ENCODE data around the gene HCAR1. TPM values are rescaled to one million over a fixed set of nuclear protein-coding genes. Genes with fewer than 3 reads are reported as not detected.
"Not testable (repeated sequence)": the region's sequence is repeated elsewhere in the genome, so short reads cannot be mapped to it uniquely, and the experiment has no call there.

The HCAR1 gene, protein sequence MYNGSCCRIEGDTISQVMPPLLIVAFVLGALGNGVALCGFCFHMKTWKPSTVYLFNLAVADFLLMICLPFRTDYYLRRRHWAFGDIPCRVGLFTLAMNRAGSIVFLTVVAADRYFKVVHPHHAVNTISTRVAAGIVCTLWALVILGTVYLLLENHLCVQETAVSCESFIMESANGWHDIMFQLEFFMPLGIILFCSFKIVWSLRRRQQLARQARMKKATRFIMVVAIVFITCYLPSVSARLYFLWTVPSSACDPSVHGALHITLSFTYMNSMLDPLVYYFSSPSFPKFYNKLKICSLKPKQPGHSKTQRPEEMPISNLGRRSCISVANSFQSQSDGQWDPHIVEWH
- 1 to 10 TPM in 1 of 2 donors, under 1 TPM in 1; 0.52 to 1.8 TPM for total RNA-seq

DNA sequence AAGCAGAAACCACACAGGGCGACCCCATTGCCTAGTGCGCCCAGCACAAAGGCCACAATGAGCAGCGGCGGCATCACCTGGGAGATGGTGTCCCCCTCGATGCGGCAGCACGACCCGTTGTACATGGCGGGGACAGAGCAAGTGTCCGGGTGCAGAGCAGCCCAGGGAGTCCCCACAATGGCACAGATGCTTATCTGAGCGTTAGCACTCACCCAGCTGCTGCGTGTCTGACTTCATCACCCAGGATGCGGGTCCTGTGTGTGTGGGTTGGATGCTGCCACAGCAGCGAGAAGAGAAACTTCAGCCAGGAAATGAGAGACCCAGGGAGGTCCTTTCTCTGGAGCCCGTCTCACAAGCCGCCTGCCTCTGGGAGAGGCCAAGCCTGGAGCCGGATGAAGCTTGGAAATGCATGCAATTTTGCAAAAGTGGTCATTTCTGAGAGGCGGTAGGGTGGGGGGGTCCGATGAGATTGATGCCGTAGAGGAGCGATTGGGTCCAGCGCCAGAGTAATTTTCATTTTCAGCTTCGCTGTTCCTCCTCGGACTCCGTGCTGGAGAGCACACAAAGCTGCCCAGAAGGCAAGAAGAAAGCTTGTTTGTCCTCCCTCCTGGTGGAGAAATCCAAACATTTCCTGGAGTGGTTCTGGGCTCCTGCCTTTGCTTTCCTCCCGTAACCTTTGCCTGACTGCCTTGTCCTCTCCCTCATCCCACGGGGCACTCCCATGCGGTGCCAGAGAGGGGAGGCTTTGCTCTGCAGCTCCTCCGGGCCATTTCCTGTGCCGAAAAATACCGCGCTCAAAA lies at the start of gene HCAR1:
Gene HCAR1 (minus strand): TSS at position 630 of the 800 bp plus-strand sequence. CDS start 505 bp downstream, at position 125.
- Mint-ChIP-seq H3K9me3 (peaks cover 0 to 7% of the 10 kb centered on the region in 2 donors), H3K27ac (peak within 1 kb of the TSS; percentile 22 to 92), H3K36me3 (peaks cover 0 to 8% of the 10 kb centered on the region in 2 donors)
- ATAC-seq = peak; percentile 77 to 84
- peak; percentile 66 to 79 for DNase-seq (ENCODE audit: low spot score in 2 of 2)

DNA sequence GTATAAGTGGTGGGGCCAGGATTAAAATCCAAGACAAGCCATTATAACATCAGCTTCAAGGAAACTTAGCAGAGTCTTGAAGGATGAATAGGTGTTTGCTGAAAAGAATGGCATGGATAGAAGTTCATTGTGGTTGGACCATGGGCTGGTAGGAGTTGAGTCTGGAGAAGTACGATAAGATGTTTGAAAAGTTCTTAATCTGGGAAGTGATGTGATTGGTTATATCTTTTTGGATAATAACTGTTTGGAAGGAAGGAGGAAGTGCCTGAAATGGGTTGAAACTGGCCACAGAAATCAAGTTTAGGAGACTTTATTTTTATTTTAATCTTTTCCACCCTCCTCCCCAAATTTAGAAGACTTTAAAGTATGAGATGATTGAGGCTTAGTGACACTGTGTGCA lies 26.9 kb upstream of the HCAR1 start:
- DNase-seq (ENCODE audit: low spot score in 2 of 2) = no peak
- Mint-ChIP-seq H3K27ac (peak overlapping the region in 1 of 2 donors; percentile 30), H3K36me3 (peaks cover 46 to 49% of the 10 kb centered on the region in 2 donors), H3K9me3 (no peaks in the 10 kb centered on the region)
- no peak for ATAC-seq

DNA sequence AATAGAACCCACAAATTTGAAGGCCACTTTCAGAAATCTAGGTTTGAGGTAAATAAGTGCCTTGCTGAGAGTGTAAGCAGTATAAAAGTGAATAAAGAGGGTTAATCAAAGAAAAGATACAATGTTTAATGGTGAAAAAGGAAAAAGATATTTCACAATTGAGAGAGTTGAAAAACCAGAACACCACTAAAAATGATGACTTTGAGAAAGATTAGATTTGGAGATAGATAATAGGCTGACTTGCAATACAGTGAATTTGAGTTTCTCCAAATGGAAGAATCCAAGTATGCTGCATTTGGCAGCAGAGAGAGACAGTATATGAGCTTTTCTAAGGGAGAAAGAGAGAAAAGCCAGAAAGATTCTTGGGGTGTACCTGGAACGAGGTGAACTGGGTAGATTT lies 24.1 kb upstream of the HCAR1 start:
- ATAC-seq (no peak), DNase-seq (ENCODE audit: low spot score in 2 of 2) (no peak)
- no peaks in the 10 kb centered on the region for H3K9me3 Mint-ChIP-seq
- H3K36me3 Mint-ChIP-seq = peaks cover 45 to 46% of the 10 kb centered on the region in 2 donors
- peak overlapping the region; percentile 98 to 100 for H3K27ac Mint-ChIP-seq

DNA sequence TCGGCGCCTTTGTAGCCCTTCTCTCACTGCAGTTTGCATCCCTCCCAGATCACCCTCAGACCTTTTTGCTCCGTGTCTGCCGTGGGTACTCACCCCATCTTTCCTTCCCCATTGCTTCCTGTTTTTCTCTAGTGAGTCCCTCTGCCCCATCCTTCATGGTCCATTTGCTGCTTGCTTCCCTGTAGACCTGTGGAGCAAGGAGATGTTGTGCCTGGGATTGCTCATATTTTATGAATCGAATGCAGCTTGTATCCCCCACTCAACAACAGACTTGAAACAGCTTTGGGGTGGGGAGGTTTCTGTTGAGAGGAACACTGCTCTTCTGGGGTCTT lies 22.6 kb upstream of the HCAR1 start:
- ATAC-seq (no peak), DNase-seq (ENCODE audit: low spot score in 2 of 2) (no peak)
- Mint-ChIP-seq H3K36me3 (peaks cover 45 to 46% of the 10 kb centered on the region in 2 donors), H3K9me3 (no peaks in the 10 kb centered on the region), H3K27ac (peak overlapping the region; percentile 98 to 100)

DNA sequence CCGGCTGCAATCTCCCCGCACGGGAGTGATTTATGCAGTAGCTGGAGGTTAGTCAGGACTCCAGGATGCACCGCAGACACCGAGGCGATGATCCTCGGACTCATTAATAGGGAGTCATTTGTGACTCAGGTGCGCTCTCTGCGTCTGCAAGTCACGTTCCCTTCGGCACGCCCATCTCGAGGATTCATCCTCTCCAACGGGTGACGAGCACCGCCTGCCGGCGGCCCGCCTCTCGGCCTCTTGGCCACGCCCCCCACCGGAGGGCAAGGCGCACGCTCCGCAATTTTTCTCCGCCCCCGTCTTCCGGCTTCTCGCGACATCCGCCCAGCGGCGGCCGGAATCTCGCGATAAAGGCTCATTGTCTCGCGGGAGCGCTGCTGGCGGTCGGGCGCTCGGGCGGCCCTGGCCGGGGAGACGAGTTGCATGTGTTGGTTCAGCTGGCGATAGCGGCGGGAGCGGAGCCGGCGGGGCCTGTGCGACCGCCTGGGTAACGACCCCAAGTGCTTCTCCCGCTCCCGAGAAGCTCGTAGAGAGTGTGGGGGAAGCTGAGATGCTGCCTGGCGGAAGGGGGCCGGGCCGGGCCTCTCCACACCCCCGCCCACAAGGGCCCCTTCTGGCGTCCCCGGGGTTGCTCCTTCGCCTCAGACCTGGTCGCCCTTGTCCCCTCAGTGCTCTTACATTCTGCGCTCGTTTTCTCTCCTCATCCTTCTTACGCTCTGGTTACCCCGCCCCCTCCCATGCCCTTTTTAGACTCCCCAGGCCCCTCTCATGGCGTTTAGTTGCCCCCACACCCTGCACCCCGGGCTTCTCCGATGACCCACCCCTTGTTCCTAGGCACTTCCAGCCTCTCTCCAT lies 22.0 kb upstream of the HCAR1 start, which contains the start of gene DENR:
Gene DENR (plus strand): TSS at position 361 of the 855 bp plus-strand sequence. CDS start 878 bp downstream, outside the sequence.
- DNase-seq (ENCODE audit: low spot score in 2 of 2) (peak; percentile 100), ATAC-seq (peak; percentile 94 to 96)
- H3K36me3 Mint-ChIP-seq = peaks cover 42 to 44% of the 10 kb centered on the region in 2 donors
- peak within 1 kb of the TSS; percentile 98 to 100 for H3K27ac Mint-ChIP-seq
- no peaks in the 10 kb centered on the region for H3K9me3 Mint-ChIP-seq

DNA sequence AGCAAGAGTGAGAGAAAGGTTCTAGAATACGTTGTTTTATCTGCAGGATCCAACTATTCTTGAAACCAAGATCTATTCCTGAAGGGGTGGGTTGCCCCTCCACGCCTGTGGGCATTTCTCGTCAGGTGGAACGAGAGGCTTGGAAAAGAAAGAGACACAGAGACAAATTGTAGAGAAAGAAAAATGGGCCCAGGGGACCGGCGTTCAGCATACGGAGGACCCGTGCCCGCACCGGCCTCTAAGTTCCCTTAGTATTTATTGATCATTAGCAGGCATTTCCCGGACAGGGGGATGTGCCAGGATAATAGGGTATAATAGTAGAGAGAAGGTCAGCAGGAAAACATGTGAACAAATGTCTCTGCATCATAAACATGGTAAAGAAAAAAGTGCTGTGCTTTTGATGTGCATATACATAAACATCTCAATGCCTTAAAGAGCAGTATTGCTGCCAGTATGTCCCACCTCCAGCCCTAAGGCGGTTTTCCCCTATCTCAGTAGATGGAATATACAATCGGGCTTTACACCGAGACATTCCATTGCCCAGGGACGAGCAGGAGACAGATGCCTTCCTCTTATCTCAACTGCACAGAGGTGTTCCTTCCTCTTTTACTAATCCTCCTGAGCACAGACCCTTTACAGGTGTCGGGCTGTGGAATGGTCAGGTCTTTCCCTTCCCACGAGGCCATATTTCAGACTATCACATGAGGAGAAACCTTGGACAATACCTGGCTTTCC lies 20.3 kb upstream of the HCAR1 start:
- Mint-ChIP-seq H3K27ac (peak overlapping the region in 1 of 2 donors; percentile 98), H3K36me3 (peaks cover 27 to 28% of the 10 kb centered on the region in 2 donors)
- not testable (repeated sequence) for DNase-seq (ENCODE audit: low spot score in 2 of 2); ATAC-seq; H3K9me3 Mint-ChIP-seq

DNA sequence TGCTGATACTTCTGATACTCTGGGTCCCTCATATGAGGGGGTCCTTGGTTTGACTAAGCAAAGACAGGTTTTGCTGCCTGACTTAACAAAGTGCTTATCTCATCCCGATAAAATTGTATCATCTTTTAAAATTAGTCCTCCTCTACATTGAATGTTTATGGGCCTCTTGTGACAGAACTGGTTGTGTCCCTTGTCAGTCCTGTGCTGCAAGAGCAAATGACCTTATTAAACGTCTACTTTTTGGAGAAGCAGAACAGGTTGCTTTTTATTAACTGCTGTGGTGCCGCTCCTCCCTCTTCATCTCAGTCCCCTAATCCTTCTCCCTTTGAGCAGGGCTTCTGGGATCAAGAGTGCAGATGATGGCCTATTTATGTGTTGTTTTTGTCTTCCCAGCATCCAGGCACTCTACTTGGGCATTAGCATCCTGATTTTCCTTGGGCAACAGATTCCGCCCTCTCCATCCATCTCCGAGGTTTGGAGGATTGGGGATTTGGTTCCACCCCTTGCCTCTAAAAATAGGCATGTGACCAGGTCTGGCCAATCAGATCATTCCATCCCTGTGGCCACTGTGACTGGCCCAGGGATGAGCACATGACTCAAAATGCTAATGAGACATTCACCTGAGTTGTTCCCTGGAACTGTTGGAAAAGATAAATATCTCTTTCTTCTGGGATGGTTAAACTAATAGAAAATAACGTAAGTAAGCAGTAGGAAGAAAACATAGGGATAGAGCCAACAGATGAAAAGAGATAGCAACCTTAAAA lies 19.1 kb upstream of the HCAR1 start:
- peaks cover 19% of the 10 kb centered on the region in 2 donors for H3K36me3 Mint-ChIP-seq
- H3K27ac Mint-ChIP-seq = no peak overlapping the region
- no peaks in the 10 kb centered on the region for H3K9me3 Mint-ChIP-seq
- no peak for ATAC-seq
- no peak for DNase-seq (ENCODE audit: low spot score in 2 of 2)

DNA sequence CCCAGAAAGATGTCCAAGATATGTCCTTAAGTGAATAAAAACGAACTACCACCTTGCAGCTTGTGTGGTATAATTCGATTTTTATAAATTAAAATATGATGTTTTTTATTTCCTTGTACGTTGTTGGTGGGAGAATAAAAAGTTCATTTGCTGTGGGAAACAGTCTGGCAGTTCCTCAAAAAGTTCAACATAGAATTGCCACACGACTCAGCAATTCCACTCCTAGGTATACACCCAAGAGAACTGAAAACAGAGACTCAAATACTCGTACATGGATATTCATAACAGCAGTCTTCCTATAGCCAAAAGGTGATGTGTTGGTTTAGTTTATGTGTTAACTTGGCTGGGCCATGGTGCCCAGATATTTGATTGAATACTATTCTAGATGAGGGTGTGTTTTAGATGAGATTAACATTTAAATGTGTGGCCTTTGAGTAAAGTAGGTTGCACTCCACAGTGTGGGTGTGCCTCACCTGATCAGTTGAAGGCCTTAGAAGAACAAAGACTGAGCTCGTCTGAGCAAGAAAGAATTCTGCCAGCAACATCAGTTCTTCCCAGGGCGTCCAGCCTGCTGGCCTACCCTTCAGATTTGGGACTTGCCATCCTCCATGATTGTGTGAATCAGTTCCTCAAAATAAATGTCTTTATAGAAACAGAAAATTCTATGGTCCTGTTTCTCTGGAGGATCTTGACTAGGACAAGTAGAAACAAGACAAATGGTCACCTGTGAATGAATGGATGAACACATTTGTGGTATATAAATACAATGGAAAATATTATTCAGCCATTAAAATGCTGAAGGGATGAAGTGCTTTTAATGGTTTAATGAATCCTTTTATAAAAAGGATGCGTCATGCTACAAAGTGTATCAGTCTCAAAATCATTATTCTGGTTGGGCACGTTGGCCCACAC lies 16.8 kb upstream of the HCAR1 start:
- no peaks in the 10 kb centered on the region for H3K36me3 Mint-ChIP-seq
- peak overlapping the region in 1 of 2 donors; percentile 30 for H3K27ac Mint-ChIP-seq
- no peaks in the 10 kb centered on the region for H3K9me3 Mint-ChIP-seq
- ATAC-seq (no peak), DNase-seq (ENCODE audit: low spot score in 2 of 2) (no peak)

DNA sequence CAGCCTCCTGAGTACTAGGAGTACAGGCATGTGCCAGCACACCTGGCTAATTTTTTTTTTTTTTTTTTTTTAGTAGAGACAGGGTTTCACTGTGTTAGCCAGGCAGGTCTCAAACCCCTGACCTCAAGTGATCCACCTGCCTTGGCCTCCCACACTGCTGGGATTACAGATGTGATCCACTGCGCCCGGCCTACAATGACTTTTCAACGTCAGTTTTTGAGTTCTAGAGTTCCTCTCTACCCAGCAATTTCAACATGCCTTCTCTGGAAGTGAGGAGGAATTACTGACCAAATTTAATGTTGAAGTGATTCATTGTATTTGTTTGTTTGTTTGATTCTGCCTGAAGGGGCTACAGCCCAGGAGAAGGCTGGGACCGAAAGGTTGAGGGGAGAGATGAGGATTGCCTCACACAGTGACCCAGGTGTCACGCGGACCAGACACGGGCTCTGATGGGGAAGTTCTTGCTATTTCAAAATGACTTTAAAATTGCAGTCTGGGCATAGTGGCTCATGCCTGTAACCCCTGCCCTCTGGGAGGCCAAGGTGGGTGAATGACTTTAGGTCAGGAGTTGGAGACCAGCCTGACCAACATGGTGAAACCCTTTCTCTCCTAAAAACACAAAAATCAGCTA lies 13.4 kb upstream of the HCAR1 start:
- no peak overlapping the region for H3K27ac Mint-ChIP-seq
- ATAC-seq = no peak
- no peak for DNase-seq (ENCODE audit: low spot score in 2 of 2)
- H3K36me3 Mint-ChIP-seq = no peaks in the 10 kb centered on the region
- H3K9me3 Mint-ChIP-seq = no peaks in the 10 kb centered on the region

DNA sequence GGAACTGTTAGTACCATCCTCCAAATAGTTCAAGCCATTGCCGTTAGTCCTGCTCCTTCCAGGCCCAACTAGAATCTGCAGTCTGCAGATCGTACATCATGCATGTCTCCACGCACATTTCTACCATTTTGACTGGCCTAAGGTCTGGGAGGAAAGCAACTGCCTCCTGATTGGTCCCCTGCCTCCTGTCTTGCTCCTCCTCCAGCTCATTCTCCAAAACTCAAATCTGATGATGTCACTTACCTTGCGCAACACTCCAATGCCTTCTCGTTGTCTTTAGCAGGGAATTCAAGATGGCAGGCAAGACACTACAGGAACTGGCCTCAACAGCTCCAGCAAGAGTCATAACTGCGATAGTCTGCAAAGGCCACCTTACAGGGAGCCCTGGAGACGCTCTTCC lies 9.7 kb upstream of the HCAR1 start:
- Mint-ChIP-seq H3K36me3 (peaks cover 0 to 6% of the 10 kb centered on the region in 2 donors), H3K9me3 (no peaks in the 10 kb centered on the region), H3K27ac (no peak overlapping the region)
- DNase-seq (ENCODE audit: low spot score in 2 of 2) (peak in 1 of 2 donors; percentile 18), ATAC-seq (no peak)

DNA sequence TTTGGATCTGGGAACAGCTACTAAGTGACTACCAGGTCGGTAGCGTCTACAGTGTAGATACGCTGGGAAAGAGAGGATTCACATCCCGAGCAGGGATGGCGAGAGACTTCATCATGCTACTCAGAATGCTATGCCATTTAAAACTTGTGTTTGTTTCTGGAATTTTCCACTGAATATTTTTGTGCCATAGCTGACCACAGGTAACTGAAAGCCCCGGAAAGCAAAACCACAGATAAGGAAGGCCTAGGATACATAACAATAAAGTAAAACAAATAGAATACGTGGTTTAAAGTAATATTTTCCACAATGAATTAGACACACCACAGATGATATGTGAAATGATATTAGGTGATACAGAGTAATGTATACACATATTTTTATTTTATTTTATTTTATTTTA lies 7.9 kb upstream of the HCAR1 start:
- peaks cover 0 to 6% of the 10 kb centered on the region in 2 donors for H3K36me3 Mint-ChIP-seq

DNA sequence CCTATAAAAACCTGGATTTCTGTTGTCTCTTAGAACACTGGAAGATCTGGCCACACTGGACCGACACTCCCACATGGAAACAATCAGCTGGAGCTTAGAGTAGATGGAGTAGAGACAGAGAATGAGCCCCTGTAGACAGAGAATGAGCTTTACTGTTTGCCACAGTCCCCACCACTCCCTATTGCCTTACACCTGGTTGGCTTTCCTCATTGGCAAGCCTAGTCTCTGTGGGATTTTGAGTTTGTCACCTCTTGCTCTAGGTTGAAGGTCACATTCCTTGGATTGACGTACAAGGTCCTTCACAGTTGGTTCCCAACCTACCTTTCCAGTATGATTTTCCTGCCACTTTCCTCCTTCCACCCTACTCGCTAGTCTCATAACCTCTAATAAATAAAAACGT lies 2.0 kb upstream of the HCAR1 start:
- Mint-ChIP-seq H3K36me3 (peaks cover 0 to 14% of the 10 kb centered on the region in 2 donors), H3K9me3 (peaks cover 0 to 7% of the 10 kb centered on the region in 2 donors)
- no peak for DNase-seq (ENCODE audit: low spot score in 2 of 2)

More for the DNA sequence above, 7.9 kb upstream of the HCAR1 start:
- Mint-ChIP-seq H3K9me3 (no peaks in the 10 kb centered on the region), H3K27ac (no peak overlapping the region)
- ATAC-seq = no peak
- DNase-seq (ENCODE audit: low spot score in 2 of 2) = no peak

DNA sequence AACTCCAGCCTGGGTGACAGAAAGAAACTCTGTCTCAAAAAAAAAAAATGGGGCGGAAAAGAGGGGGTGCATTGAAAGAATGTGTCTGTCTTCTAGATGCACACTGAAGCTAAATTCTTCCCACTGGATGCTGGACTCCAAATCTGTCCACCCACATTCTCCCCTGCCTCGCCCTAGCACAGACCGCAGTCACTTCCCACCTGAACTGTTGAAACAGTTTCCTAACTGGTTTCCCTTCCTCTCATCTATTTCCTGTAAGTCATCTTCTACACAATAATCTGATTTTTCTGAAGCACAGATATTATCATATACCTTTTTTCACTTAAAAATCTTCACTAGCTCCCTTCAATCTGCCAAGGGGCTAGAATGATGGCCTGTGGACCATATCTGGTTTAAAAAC lies 1.5 kb upstream of the HCAR1 start:
- peak; percentile 27 to 35 for ATAC-seq
- Mint-ChIP-seq H3K36me3 (peaks cover 0 to 14% of the 10 kb centered on the region in 2 donors), H3K27ac (peak overlapping the region; percentile 92 to 98), H3K9me3 (peaks cover 0 to 7% of the 10 kb centered on the region in 2 donors)
- no peak for DNase-seq (ENCODE audit: low spot score in 2 of 2)

More for the DNA sequence above, 2.0 kb upstream of the HCAR1 start:
- H3K27ac Mint-ChIP-seq = peak overlapping the region; percentile 92 to 98
- no peak for ATAC-seq

All from activated naive CD4-positive, alpha-beta T cell treated with anti-CD3 and anti-CD28 coated beads, Interleukin-2, amount 50 U/mL, for 72 hours (primary cell).